Right lobe of liver (tissue), 4 donors: ENCODE data around the gene ZFPM1.

ENCODE experiments used
- CTCF ChIP-seq, 4 donors: fragments of 200-600 bp in 3 of 4; fragments of 450-650 bp in 1 of 4; IDR thresholded peaks; one replicate each; pipeline versions ENCODE4 v1.5.1 to v1.8.0; 2016 to 2022; ENCODE audit warnings: antibody characterized with exemption in 4 of 4, mild to moderate bottlenecking in 2 of 4
- POLR2A ChIP-seq: fragments of 450-650 bp; IDR thresholded peaks from one replicate; pipeline ENCODE4 v1.6.1; 2017; ENCODE audit warnings: antibody characterized with exemption, mild to moderate bottlenecking
- donor health status: DM: no; HTN: no; CAD: no.
- donor health status: DM: no; HTN: no; CAD: no.
- donor health status: DM: no; HTN: yes; CAD: no.

GRCh38 chr16:88495268-88495772 is 42.2 kb downstream of the ZFPM1 start:
- TF ChIP-seq CTCF (IDR thresholded peaks at IDR 0.05) (no peak), POLR2A (no peak)
